A673 (cell line): ENCODE measurements around the gene ST3GAL2. TPM values are rescaled to one million over a fixed set of nuclear protein-coding genes. Genes with fewer than 3 reads are reported as not detected.

Experiments used
- BruUV-seq: library from RNA; stranded (reverse); fragments of 400-500 nt; replicated peaks from 2 replicates; lab custom pipeline; 2021; lab: Mats Ljungman, UMichigan
- CTCF ChIA-PET: fragments of 300-600 bp; sonication (Branson Sonifier 250); formaldehyde crosslinking; loops from one replicate; lab custom pipeline; 2022; ENCODE audit warnings: antibody characterized with exemption; lab: Charles Lee
- POLR2A ChIA-PET: fragments of 300-600 bp; sonication (Branson Sonifier 250); formaldehyde crosslinking; loops from one replicate; lab custom pipeline; 2022; ENCODE audit warnings: antibody characterized with exemption; ENCODE audit not compliant: low non-redundant PET; lab: Charles Lee
- DNase-seq: peaks from one replicate; pipeline ENCODE4 v3.0.0-alpha.2; 2015; ENCODE audit warnings: low spot score
- H3K27ac ChIP-seq: fragments of 200-600 bp; sonication (generic); 2 replicates; pipeline ENCODE4 v1.5.1; 2016; ENCODE audit warnings: mixed run types, low read depth, mild to moderate bottlenecking, mixed read lengths, antibody characterized with exemption, low read length; ENCODE audit not compliant: poor library complexity, severe bottlenecking
- H3K27me3 ChIP-seq: fragments of 200-600 bp; sonication (generic); replicated peaks from 2 replicates; pipeline ENCODE4 v1.6.1; 2017; ENCODE audit warnings: mixed run types, low read depth, mild to moderate bottlenecking, mixed read lengths, antibody characterized with exemption, low read length; ENCODE audit not compliant: insufficient read depth, poor library complexity
- H3K36me3 ChIP-seq: fragments of 200-600 bp; sonication (generic); 2 replicates; pipeline ENCODE4 v1.6.1; 2016; ENCODE audit warnings: mixed run types, mild to moderate bottlenecking, mixed read lengths, antibody characterized with exemption, low read length; ENCODE audit not compliant: insufficient read depth, poor library complexity, severe bottlenecking
- H3K4me1 ChIP-seq: fragments of 200-600 bp; sonication (generic); 2 replicates; pipeline ENCODE4 v1.6.1; 2017; ENCODE audit warnings: mixed run types, mild to moderate bottlenecking, mixed read lengths, antibody characterized with exemption, low read length; ENCODE audit not compliant: insufficient read depth, poor library complexity, severe bottlenecking
- H3K4me3 ChIP-seq: fragments of 200-600 bp; sonication (generic); 2 replicates; pipeline ENCODE4 v1.5.1; 2016; ENCODE audit warnings: low read depth, mixed run types, mild to moderate bottlenecking, mixed read lengths, low read length; ENCODE audit not compliant: poor library complexity, severe bottlenecking
- H3K9me3 ChIP-seq: fragments of 200-600 bp; sonication (generic); 2 replicates; pipeline ENCODE4 v1.6.1; 2016; ENCODE audit warnings: mixed run types, low read depth, mild to moderate bottlenecking, mixed read lengths, antibody characterized with exemption, low read length; ENCODE audit not compliant: poor library complexity, severe bottlenecking
- EZH2 ChIP-seq: fragments of 200-600 bp; sonication (generic); IDR thresholded peaks from 2 replicates; pipeline ENCODE4 v1.6.1; 2017; ENCODE audit warnings: borderline replicate concordance, low read depth, mild to moderate bottlenecking, mixed read lengths, antibody characterized with exemption, low read length; ENCODE audit not compliant: poor library complexity, severe bottlenecking
- intact Hi-C: fragments of 100-400 bp; cut with micrococcal nuclease; formaldehyde crosslinking; loops from one replicate; pipeline ENCODE4 v1.10.0; 2022; ENCODE audit not compliant: unreplicated experiment
- total RNA-seq: library from RNA; stranded (reverse); gene quantifications from 2 replicates; pipeline ENCODE4 v1.2.3, GENCODE V29; 2021
- TF ChIP-seq, protein P1 (sequence below): fragments of 300-800, 200-600 bp; sonication (generic); conservative IDR thresholded peaks from 2 replicates; pipeline ENCODE4 v1.5.1; 2017; ENCODE audit warnings: low read depth, mild to moderate bottlenecking, antibody characterized with exemption, low read length, moderate library complexity, mixed read lengths

Gene ST3GAL2
- total RNA-seq, 1 experiment from 2014 or later = 26.5 TPM

DNA sequence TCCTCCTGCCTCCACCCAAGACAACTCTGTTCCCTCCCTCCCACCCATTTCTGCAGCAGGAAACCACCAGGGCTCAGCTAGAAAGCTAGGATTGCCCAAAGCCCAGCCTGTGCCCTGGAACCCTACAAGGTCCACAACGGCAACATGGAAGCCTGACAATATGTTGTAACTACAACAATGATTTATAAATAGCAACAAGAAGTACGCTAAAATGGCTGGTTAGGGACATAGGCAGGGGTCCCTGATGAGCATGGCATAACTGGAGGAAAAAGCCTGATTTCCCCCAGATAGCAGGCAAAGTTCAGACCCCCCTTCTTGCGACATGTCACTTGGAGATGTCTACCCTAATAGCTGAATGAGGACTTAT is 6.6 kb downstream of the ST3GAL2 start:
- POLR2A ChIA-PET = no interaction called here
- CTCF ChIA-PET = no interaction called here
- H3K4me3 ChIP-seq = no peak overlapping the region
- TF ChIP-seq EZH2 = no peak
- TF ChIP-seq, protein P1, sequence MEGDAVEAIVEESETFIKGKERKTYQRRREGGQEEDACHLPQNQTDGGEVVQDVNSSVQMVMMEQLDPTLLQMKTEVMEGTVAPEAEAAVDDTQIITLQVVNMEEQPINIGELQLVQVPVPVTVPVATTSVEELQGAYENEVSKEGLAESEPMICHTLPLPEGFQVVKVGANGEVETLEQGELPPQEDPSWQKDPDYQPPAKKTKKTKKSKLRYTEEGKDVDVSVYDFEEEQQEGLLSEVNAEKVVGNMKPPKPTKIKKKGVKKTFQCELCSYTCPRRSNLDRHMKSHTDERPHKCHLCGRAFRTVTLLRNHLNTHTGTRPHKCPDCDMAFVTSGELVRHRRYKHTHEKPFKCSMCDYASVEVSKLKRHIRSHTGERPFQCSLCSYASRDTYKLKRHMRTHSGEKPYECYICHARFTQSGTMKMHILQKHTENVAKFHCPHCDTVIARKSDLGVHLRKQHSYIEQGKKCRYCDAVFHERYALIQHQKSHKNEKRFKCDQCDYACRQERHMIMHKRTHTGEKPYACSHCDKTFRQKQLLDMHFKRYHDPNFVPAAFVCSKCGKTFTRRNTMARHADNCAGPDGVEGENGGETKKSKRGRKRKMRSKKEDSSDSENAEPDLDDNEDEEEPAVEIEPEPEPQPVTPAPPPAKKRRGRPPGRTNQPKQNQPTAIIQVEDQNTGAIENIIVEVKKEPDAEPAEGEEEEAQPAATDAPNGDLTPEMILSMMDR = no peak
- intact Hi-C loops = no loop called here
- H3K9me3 ChIP-seq = no peaks in the 10 kb centered on the region
- H3K27ac ChIP-seq = peak overlapping the region; percentile 64
- H3K36me3 ChIP-seq = no peaks in the 10 kb centered on the region
- no peaks in the 10 kb centered on the region for H3K27me3 ChIP-seq
- BruUV-seq = no TSS peak
- H3K4me1 ChIP-seq = peaks cover 54% of the 10 kb centered on the region
- no peak for DNase-seq

GRCh38 chr16:70430667-70431536 is 8.0 kb downstream of the ST3GAL2 start:
- POLR2A ChIA-PET = no interaction called here
- no peaks in the 10 kb centered on the region for H3K9me3 ChIP-seq
- CTCF ChIA-PET = no interaction called here
- peak; percentile 65 for DNase-seq
- BruUV-seq = no TSS peak
- H3K27me3 ChIP-seq = no peaks in the 10 kb centered on the region
- peak overlapping the region; percentile 90 for H3K27ac ChIP-seq
- no peak overlapping the region for H3K4me3 ChIP-seq
- TF ChIP-seq EZH2 = no peak
- TF ChIP-seq, protein P1 = no peak
- intact Hi-C loops = no loop called here
- peaks cover 44% of the 10 kb centered on the region for H3K4me1 ChIP-seq
- no peaks in the 10 kb centered on the region for H3K36me3 ChIP-seq

GRCh38 chr16:70429888-70430666 is 8.8 kb downstream of the ST3GAL2 start:
- H3K27ac ChIP-seq = peak overlapping the region; percentile 90

More at GRCh38 chr16:70429888-70430666, 8.8 kb downstream of the ST3GAL2 start:
- no peaks in the 10 kb centered on the region for H3K27me3 ChIP-seq
- no peak overlapping the region for H3K4me3 ChIP-seq
- no TSS peak for BruUV-seq
- TF ChIP-seq, protein P1 = no peak
- no peak for TF ChIP-seq EZH2
- POLR2A ChIA-PET = no interaction called here
- no peaks in the 10 kb centered on the region for H3K9me3 ChIP-seq
- CTCF ChIA-PET = no interaction called here
- peaks cover 44% of the 10 kb centered on the region for H3K4me1 ChIP-seq
- H3K36me3 ChIP-seq = no peaks in the 10 kb centered on the region
- intact Hi-C loops = no loop called here
- no peak for DNase-seq
